NOMO-1 treated with DMSO at 0.1 percent for 48 hours (cell line): ENCODE results near the gene SLC25A3.
"Not testable (repeated sequence)": the region's sequence is repeated elsewhere in the genome, so short reads cannot be mapped to it uniquely, and the experiment has no call there.

Experiments used
- DNase-seq: peaks from one replicate; lab custom pipeline; 2025; ENCODE audit not compliant: unreplicated experiment; lab: John Stamatoyannopoulos, UW

The SLC25A3 gene

GRCh38 chr12:98594050-98594835 is 757 bp downstream of the SLC25A3 start:
- DNase-seq: no peak

DNA sequence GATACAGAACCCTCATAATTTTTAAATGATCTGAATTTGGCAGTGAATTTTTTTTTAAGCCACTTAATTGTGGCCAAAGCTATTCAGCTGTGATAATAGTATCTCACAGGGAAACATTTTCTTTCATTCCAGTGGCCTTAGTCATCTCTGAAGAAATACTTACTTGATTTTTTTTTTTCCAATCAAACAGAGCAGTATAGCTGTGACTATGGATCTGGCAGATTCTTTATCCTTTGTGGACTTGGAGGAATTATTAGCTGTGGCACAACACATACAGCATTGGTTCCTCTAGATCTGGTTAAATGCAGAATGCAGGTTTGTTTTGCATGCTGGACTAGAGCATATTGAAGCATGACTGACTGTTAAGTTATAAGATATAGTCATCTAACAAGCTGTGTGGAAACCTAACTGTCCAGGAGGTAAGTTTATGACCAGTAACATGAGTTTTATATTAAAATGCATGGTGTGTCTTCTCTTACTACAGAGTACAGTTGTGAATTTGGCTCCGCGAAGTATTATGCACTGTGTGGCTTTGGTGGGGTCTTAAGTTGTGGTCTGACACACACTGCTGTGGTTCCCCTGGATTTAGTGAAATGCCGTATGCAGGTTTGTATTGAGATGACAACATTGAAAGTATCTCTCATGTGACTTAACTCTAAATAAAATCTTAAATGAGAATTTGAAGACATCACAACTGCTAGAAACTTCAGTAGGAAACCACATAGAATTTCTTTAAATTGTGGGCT is 1.9 kb downstream of the SLC25A3 start:
- no peak for DNase-seq

GRCh38 chr12:98597313-98597712 is 3.8 kb downstream of the SLC25A3 start:
- not testable (repeated sequence) for DNase-seq

DNA sequence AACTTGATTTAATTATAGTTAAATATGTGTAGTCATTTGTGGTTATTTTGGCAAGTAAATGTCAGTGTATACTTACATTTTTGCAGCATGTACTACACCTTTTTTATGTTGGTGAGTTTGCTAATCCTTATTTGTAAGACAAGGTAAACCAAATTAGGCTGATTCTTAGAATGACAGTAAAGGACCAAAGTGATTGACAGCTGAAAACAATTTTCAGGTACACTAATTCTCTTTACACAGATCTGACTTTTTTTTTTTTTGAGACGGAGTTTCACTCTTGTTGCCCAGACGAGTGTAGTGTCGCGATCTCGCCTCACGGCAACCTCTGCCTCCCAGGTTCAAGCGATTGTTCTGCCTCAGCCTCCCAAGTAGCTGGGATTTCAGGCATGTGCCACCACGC is 8.4 kb downstream of the SLC25A3 start:
- DNase-seq: no peak

GRCh38 chr12:98606359-98606988 is 13.0 kb downstream of the SLC25A3 start:
- DNase-seq: peak; percentile 79

GRCh38 chr12:98610596-98610995 is 17.1 kb downstream of the SLC25A3 start:
- no peak for DNase-seq

GRCh38 chr12:98612696-98613334 is 19.3 kb downstream of the SLC25A3 start:
- peak; percentile 88 for DNase-seq

DNA sequence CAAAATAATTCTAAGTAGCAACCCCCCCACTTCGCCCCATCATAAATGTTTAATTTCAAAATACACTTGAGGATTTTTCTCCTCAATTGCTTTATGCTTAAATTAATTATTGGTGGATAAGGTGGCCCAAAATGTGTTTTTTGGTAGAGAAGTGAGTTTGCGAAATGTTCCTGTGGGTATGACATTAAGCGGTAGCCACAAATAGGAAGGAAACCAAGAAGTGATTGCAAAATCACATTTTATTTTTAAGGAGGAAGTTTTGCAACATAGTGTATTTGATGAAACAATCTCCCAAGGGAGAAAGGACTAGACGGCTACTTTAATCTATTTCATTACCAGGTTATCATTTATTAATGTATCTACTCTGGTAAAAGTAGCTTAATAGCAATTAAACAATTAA is 25.5 kb downstream of the SLC25A3 start:
- peak; percentile 95 for DNase-seq

DNA sequence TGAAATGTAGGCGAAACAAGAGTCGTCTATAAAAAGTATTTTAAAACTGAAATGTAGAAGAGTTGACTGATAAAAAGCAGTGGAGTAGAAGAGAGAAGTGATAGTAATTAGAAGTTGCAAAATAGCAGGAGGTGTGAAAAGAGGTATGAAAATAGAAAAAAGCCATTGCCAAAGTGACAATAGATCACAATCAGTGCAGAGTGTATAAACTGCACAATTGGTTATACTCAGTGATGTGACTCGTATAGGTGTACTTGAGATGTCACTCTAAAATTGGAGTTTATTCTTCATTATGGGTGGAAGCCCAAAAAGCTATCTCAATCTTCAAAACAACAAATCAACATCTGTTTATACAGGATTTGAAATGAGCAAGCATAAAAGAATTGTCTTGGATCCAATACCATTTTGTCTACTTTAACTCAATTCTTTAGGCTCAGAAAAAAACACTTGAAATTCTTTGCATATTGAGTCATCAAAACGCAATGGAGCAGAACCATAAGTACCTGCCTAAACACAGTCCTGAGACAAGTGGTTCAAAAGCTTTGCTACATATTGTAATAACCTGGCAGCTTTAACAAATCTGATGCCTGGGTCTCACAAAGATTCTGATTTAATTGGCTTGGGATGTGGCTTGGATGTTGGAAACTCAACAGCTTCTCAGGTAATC is 42.3 kb downstream of the SLC25A3 start:
- DNase-seq: peak; percentile 35

- no peak for DNase-seq
Measured at GRCh38 chr12:98637068-98637467, 43.6 kb downstream of the SLC25A3 start.

- DNase-seq: no peak
Measured at GRCh38 chr12:98638009-98638408, 44.5 kb downstream of the SLC25A3 start.

- DNase-seq: no peak
Measured at GRCh38 chr12:98639491-98639890, 46.0 kb downstream of the SLC25A3 start.

- not testable (repeated sequence) for DNase-seq
Measured at GRCh38 chr12:98642801-98643200, 49.3 kb downstream of the SLC25A3 start.

DNA sequence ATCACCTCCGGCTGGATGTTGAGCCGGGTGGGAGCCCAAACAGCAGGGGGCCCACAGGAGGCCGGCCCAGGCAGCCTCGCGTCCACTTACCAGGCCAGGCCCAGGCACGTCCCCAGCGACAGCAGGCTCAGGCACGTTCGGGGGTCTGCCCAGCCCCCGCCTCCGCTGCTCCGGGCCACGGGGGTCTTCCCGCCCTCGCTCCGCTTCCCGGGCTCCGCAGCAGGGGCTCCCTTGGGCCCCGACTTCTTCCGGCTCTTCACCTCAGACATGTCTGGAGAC is 50.9 kb downstream of the SLC25A3 start:
- no peak for DNase-seq

- peak; percentile 88 for DNase-seq
Measured at GRCh38 chr12:98644712-98645571, 51.5 kb downstream of the SLC25A3 start, which contains the start of the genes APAF1 and IKBIP. TSS of gene APAF1 (plus strand) at chr12:98645290. CDS start at chr12:98648360, 3,070 bp downstream. TSS of gene IKBIP (minus strand) at chr12:98644788. CDS start at chr12:98644701, 87 bp downstream.

DNA sequence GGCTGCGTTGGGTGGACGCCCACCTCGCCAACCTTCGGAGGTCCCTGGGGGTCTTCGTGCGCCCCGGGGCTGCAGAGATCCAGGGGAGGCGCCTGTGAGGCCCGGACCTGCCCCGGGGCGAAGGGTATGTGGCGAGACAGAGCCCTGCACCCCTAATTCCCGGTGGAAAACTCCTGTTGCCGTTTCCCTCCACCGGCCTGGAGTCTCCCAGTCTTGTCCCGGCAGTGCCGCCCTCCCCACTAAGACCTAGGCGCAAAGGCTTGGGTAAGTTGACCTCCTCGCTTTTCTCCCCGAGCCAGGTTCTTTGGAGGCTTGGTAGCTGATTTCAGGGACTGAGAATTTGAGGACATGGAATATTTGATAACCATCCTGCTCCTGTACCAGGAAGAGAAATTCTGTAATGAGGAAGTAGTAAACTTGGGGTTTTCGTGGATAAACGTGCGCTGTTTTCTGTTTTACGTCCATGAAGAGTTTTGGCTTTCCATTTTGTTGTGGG is 52.1 kb downstream of the SLC25A3 start:
- peak; percentile 47 for DNase-seq

DNA sequence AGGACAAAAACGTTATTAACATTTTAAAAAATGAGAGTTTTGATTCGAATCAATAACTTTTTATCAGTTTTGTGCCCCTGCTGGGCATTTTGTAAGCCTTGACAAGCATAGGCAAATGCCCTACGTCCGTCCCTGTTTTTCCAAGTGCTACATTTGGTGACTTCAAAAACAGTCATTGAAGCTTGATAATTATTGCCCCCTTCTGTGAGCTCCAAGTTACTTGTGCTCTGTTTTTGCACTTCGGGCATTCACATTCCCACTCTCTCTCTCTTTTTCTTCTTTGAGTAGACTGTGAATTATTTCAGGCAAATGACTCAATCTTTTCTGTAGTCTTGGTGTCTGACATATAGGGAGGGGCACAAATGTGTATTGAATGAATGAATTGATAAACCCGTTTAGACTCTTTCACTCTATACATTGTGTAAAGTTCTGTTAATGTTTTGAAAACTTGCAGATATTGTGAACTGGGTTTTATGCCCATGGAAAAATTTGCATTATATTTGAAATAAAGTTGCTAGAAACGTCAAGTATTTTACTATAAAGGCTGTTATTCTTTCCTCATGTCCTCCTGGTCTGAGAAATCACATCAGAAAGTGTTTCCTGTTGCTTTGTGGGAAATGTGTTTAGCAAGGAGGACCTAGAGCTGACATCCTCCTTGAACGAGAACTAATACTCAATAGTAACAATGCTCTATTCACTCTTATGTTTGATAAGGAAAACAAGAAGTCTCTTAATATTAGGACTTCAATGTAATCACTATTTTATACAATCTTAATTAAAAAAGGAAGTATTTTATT is 53.0 kb downstream of the SLC25A3 start:
- DNase-seq: no peak

- DNase-seq: no peak
Measured at GRCh38 chr12:98651328-98651727, 57.8 kb downstream of the SLC25A3 start.
